ENCODE results near the gene HTR2C. TPM values are rescaled to one million over a fixed set of nuclear protein-coding genes. Genes with fewer than 3 reads are reported as not detected.

Gene HTR2C
- total RNA-seq, 1 experiment from 2014 or later: 1.7 TPM

GRCh38 chrX:114798907-114799306 is 215.0 kb downstream of the HTR2C start:
- H3K27ac Mint-ChIP-seq: no peak overlapping the region
- ATAC-seq: no peak
- TF ChIP-seq IRF2 (CRISPR knock-in tag; IDR thresholded peaks at IDR 0.05; ENCODE audit: borderline replicate concordance, low read depth): no peak
- TF ChIP-seq, protein P1, sequence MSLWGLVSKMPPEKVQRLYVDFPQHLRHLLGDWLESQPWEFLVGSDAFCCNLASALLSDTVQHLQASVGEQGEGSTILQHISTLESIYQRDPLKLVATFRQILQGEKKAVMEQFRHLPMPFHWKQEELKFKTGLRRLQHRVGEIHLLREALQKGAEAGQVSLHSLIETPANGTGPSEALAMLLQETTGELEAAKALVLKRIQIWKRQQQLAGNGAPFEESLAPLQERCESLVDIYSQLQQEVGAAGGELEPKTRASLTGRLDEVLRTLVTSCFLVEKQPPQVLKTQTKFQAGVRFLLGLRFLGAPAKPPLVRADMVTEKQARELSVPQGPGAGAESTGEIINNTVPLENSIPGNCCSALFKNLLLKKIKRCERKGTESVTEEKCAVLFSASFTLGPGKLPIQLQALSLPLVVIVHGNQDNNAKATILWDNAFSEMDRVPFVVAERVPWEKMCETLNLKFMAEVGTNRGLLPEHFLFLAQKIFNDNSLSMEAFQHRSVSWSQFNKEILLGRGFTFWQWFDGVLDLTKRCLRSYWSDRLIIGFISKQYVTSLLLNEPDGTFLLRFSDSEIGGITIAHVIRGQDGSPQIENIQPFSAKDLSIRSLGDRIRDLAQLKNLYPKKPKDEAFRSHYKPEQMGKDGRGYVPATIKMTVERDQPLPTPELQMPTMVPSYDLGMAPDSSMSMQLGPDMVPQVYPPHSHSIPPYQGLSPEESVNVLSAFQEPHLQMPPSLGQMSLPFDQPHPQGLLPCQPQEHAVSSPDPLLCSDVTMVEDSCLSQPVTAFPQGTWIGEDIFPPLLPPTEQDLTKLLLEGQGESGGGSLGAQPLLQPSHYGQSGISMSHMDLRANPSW (CRISPR knock-in tag; conservative IDR thresholded peaks at IDR 0.05; ENCODE audit: low read depth): no peak
- TF ChIP-seq NFATC4 (CRISPR knock-in tag; IDR thresholded peaks at IDR 0.05): no peak
- TF ChIP-seq, protein P2, sequence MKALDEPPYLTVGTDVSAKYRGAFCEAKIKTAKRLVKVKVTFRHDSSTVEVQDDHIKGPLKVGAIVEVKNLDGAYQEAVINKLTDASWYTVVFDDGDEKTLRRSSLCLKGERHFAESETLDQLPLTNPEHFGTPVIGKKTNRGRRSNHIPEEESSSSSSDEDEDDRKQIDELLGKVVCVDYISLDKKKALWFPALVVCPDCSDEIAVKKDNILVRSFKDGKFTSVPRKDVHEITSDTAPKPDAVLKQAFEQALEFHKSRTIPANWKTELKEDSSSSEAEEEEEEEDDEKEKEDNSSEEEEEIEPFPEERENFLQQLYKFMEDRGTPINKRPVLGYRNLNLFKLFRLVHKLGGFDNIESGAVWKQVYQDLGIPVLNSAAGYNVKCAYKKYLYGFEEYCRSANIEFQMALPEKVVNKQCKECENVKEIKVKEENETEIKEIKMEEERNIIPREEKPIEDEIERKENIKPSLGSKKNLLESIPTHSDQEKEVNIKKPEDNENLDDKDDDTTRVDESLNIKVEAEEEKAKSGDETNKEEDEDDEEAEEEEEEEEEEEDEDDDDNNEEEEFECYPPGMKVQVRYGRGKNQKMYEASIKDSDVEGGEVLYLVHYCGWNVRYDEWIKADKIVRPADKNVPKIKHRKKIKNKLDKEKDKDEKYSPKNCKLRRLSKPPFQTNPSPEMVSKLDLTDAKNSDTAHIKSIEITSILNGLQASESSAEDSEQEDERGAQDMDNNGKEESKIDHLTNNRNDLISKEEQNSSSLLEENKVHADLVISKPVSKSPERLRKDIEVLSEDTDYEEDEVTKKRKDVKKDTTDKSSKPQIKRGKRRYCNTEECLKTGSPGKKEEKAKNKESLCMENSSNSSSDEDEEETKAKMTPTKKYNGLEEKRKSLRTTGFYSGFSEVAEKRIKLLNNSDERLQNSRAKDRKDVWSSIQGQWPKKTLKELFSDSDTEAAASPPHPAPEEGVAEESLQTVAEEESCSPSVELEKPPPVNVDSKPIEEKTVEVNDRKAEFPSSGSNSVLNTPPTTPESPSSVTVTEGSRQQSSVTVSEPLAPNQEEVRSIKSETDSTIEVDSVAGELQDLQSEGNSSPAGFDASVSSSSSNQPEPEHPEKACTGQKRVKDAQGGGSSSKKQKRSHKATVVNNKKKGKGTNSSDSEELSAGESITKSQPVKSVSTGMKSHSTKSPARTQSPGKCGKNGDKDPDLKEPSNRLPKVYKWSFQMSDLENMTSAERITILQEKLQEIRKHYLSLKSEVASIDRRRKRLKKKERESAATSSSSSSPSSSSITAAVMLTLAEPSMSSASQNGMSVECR (CRISPR knock-in tag; IDR thresholded peaks at IDR 0.05; ENCODE audit: borderline replicate concordance): no peak
- TF ChIP-seq ZBTB21 (CRISPR knock-in tag; IDR thresholded peaks at IDR 0.05; ENCODE audit: borderline replicate concordance): no peak
- no peak for TF ChIP-seq NR3C1 (CRISPR knock-in tag; conservative IDR thresholded peaks at IDR 0.05; ENCODE audit: low read depth)
- TF ChIP-seq PRRX2 (CRISPR knock-in tag; IDR thresholded peaks at IDR 0.05): no peak
- TF ChIP-seq SP1 (CRISPR knock-in tag; conservative IDR thresholded peaks at IDR 0.05): no peak
- TF ChIP-seq, protein P3, sequence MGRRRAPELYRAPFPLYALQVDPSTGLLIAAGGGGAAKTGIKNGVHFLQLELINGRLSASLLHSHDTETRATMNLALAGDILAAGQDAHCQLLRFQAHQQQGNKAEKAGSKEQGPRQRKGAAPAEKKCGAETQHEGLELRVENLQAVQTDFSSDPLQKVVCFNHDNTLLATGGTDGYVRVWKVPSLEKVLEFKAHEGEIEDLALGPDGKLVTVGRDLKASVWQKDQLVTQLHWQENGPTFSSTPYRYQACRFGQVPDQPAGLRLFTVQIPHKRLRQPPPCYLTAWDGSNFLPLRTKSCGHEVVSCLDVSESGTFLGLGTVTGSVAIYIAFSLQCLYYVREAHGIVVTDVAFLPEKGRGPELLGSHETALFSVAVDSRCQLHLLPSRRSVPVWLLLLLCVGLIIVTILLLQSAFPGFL (CRISPR knock-in tag; IDR thresholded peaks at IDR 0.05; ENCODE audit: borderline replicate concordance): no peak
- no peak for DNase-seq (ENCODE audit: low spot score)
- no peaks in the 10 kb centered on the region for H3K9me3 Mint-ChIP-seq
- ChIA-PET CTCF (no interaction called here), POLR2A (no interaction called here)
- no peak overlapping the region for H3K4me3 Mint-ChIP-seq
- H3K36me3 Mint-ChIP-seq: no peaks in the 10 kb centered on the region
- H3K27me3 Mint-ChIP-seq (ENCODE audit: low read depth): peaks cover 2% of the 10 kb centered on the region; the same call in 1 of the 2 replicates
- no peaks in the 10 kb centered on the region for H3K4me1 Mint-ChIP-seq

DNA sequence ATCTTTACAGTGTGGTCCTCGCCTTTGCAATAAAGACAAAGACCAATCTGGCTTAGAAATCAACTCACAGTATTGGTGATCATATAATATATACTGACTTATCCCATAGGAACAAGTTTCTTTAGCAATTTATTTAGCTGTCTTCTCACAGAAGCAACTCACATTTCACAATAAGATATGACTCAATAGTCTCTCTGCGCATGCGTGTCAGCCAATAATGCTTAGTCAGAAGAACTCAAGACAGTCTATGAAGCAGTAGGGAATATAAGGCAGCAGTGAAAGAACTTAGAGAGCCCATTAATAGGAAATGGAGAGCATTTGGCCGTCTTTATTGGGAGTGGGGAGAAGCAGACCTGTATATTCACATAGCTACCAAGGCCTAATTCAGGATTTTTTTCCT is 216.8 kb downstream of the HTR2C start:
- CTCF ChIA-PET: no interaction called here
- POLR2A ChIA-PET: no interaction called here
- ATAC-seq (no peak), DNase-seq (ENCODE audit: low spot score) (no peak)
- TF ChIP-seq SOX15 (CRISPR knock-in tag; IDR thresholded peaks at IDR 0.05): no peak
- TF ChIP-seq HMGA2 (CRISPR knock-in tag; IDR thresholded peaks at IDR 0.05): no peak
- no peak for TF ChIP-seq ATF2 (CRISPR knock-in tag; IDR thresholded peaks at IDR 0.05; ENCODE audit: borderline replicate concordance, low read depth)
- no peak for TF ChIP-seq E2F5 (CRISPR knock-in tag; IDR thresholded peaks at IDR 0.05)
- no peak for TF ChIP-seq ERG (CRISPR knock-in tag; IDR thresholded peaks at IDR 0.05)
- no peak for TF ChIP-seq TEAD4 (CRISPR knock-in tag; IDR thresholded peaks at IDR 0.05)
- TF ChIP-seq NR1H2 (CRISPR knock-in tag; IDR thresholded peaks at IDR 0.05): no peak
- Mint-ChIP-seq H3K27me3 (ENCODE audit: low read depth) (no peaks in the 10 kb centered on the region; the same call in 1 of the 2 replicates), H3K27ac (no peak overlapping the region), H3K4me3 (no peak overlapping the region), H3K9me3 (no peaks in the 10 kb centered on the region), H3K4me1 (no peaks in the 10 kb centered on the region), H3K36me3 (no peaks in the 10 kb centered on the region)

Measured in WTC11 (cell line).